ENCODE results near the gene CA4.
"Not testable (repeated sequence)": the region's sequence is repeated elsewhere in the genome, so short reads cannot be mapped to it uniquely, and the experiment has no call there.

DNA sequence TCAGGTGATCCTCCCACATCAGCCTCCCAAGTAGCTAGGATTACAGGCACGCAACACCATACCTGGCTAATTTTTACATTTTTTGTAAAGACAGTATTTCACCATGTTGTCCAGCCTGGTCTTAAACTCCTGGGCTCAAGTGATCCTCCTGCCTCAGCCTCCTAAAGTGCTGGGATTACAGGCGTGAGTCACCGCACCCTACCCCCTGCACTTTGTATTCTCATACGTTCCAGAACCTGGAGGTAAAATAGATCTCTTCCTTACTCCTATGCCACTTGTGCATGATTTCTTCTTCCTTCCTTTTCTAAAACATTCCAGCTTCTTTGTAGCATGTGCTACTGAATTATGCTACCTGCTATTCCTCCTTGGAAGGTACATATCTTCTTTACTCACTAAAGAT lies 44.4 kb downstream of the CA4 start:
- not testable (repeated sequence) for TF ChIP-seq CTCF, POLR2A (IDR thresholded peaks at IDR 0.05)
